NCI-H1105 (cell line): ENCODE results near the gene PPP1R26.

ENCODE experiments used
- DNase-seq: peaks from one replicate; lab custom pipeline; 2025; lab: John Stamatoyannopoulos, UW

The PPP1R26 gene

GRCh38 chr9:135464181-135464580 lies 15.4 kb upstream of the PPP1R26 start:
- no peak for DNase-seq

GRCh38 chr9:135468854-135469521 lies 10.6 kb upstream of the PPP1R26 start:
- DNase-seq = no peak

GRCh38 chr9:135471791-135472640 lies 7.6 kb upstream of the PPP1R26 start:
- DNase-seq = no peak

DNA sequence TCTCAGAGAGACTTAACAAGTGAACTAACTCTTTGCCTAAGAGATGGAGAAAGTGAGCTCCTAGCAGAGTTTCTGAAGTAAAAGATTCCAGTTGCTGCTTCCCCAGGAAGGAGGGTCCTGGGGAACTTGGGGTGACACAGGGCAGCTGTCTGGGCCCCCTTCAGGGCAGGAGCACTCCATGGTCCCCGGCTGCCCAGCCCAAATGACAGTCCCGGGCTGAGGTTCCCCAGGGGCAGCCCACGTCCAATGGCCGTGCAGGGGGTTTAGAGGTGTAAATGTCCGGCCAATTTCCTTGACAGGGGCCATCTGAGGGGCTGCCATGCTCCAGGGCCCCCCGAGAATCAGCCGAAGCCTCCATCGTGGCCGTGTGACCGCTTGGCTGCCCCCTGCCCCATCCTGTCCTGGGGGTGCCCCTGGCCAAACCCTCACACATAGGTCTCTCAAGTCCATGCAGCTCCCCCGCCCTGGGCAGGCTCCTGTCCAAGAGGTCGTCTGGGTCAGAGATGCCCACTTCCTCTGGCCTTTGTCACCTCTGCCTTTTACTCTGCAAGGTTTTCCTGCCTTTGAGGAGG lies 5.5 kb upstream of the PPP1R26 start:
- DNase-seq = no peak

DNA sequence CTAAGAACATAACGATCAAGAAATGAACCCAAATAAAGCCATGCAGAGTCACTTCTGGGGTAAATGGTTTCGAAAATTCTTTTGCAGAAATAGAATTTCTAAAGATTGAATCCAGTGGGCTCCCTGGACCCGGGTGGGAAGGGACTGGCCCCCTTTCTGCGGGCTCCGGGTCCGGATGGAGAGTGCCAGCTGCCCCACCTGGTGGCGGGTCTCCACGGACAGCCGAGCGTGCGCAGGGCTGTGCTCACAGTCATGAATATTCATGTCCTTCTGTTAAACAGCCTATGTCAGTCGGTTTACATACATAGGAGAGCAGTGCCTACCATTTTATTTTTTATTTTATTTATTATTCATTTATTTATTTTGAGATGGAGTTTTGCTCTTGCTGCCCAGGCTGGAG lies 4.7 kb upstream of the PPP1R26 start:
- no peak for DNase-seq

DNA sequence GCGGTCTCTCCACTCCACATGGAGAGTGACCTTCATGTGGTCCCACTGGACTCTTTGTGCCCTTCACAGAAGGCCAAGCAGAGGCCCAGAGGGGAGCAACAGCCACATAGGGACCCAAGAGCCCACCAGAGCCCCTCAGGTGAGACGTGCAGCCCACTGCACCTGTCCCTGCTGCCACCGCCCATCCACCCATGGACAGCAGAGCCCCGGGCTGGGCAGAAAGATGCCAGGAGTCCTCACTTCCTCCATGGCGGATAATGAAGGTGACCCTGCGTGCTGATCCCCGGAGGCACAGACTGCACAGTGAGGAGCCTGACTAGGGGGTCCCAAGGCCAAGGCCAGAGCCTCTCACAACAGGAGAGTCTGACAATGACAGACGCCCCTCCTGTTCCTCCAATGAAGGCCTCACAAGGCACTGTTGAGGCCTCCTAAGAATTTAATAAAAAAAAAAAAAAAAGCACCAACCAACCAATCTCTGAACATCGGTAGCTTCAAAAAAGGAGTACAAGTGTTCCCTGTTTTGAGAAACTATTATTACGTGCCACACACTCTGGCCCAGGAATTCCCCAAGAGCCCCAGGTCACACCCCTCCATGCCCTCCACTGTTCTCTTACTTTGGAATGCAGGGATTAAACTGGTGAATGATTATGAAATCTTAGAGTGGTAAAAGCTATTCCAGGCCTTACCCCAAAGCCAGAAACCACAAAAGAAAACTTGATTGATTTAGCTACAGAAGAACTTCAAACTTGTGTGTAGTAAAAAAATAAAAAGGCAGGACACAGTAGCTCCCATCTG lies 2.8 kb upstream of the PPP1R26 start:
- DNase-seq = no peak

- no peak for DNase-seq
Measured at GRCh38 chr9:135478191-135478590, 1.4 kb upstream of the PPP1R26 start.

- DNase-seq = no peak
Measured at GRCh38 chr9:135478829-135479468, 633 bp upstream of the PPP1R26 start.

DNA sequence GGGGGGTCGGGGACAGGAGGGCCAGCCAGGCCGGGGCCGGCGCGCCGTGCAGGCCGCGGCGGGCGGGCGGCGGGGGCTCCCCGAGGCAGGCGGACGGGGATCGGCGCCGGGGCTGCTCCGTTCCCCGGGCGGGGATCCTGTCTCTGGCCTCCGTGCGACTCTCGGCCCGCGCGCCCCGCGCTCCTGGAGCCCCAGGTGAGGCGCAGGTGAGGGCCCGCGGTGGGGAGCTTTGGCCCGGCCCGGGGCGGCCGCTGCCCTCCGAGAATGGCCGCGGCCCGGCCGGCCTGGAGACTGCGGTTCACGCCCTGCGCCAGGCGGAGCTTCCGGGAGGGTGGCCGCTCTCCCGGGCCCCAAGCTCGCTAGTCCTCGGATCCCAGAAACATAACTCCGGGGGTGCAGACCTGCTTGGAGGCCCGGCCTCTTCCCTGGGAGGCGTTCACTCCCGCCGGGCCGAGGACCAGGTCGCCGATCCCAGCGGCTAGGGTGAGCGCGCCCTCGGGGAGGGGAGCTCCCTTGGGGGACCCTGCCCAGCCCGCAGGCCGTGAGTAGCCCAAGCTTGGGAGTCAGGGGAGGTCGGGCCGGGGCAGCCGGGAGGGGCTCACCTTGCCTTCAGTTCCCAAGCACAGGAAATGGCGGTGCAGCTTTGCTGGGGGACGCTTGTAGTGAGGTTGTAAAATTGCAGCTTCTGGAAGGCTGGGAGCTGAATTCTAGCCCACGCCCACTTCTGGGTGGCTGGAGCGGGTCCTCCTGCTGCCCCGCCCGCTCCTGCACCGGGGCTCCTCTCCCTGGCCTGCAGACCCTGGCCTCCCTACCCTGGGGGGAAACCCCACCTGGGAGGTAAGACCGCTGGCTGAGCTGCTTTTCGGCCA lies 723 bp downstream of the PPP1R26 start:
- DNase-seq = no peak

DNA sequence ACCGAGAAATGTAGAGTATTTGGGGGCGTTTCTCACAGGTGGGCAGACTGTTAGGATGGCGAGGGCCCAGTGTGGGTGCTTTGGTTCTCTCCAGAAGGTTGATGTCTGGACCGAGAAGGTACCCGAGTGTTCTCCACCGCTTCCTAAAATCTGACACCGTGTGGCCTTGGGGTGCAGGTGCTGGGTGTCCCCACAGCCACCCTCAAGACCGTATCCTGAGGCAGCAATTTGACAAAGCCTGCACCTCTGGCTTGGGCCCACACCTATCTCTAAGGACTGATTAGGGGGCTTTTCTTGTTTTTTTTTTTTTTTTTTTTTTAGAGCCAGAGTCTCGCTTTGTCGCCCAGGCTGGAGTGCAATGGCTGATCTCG lies 1.3 kb downstream of the PPP1R26 start:
- DNase-seq = no peak

DNA sequence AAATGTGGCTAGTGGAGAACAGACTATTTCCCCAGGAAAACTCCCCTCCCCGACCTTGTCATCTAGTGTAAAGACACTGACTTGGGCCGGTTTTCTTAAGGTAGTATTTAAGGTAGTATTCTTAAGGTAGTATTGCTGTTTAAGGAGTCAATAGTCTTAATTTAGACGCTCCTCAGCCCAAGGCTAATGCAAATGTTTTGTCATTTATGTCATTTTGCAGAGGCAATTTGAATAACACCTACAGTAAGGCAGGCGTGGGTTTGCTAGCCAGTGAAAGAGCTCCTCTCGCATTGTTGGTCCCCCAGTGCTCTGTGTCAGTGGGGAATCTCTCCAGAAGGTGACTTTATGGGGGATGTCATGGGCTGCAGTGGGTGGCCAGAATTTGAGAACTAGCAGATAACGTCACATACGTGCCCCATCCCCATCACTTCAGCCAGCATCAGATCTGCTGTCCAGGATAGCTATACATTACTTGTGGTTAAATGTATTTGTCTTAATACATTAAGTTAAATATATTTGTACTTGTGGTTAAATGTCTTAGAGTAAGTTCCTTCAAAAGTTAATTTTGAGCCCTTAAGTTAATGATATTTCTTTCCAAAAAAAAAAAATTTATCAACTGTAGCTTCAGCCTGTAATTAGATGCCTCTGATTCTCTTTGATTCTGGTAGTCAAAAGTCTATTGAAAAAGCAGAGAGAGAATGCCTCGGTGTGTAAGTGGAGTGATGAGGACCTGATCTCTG lies 2.6 kb downstream of the PPP1R26 start:
- DNase-seq = no peak

GRCh38 chr9:135484460-135485277 lies 5.1 kb downstream of the PPP1R26 start:
- DNase-seq = no peak

- DNase-seq = no peak
Measured at GRCh38 chr9:135485385-135485784, 5.8 kb downstream of the PPP1R26 start.

GRCh38 chr9:135485832-135486231 lies 6.2 kb downstream of the PPP1R26 start:
- no peak for DNase-seq

DNA sequence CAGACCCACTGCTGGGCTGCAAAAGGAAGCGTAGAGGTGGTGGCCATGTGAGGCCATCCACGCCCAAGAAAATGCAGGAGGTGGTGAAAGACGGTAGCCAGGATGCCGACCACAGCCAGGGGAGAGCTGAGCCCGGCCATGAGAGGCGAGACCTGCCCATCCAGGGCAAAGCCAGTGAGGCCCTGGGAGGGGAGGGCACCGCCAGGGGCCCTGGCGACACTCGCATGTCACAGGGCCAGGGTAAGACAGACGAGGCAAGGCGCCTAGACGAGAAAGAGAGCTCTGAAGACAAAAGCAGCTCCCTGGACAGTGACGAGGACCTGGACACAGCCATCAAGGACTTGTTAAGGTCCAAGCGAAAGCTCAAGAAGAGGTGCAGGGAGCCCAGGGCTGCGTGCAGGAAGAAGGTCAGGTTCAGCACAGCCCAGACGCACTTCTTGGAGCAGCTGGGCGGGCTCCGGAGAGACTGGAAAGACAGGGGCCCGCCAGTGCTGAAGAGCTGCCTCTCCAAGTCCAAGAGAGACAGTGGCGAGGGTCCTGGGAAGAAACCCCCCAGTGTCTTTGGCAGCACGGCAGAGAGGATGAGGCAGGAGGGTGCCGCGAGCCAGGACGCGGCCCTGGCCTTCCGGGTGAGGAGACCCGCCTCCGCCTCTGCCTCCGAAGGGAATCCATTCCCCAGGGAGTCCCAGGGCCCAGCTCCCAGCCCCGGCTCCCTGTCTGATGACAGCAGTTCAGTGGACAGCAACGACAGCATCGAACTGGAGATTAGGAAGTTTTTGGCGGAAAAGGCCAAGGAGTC lies 6.9 kb downstream of the PPP1R26 start:
- DNase-seq = no peak

- no peak for DNase-seq
Measured at GRCh38 chr9:135487281-135488012, 7.9 kb downstream of the PPP1R26 start.

DNA sequence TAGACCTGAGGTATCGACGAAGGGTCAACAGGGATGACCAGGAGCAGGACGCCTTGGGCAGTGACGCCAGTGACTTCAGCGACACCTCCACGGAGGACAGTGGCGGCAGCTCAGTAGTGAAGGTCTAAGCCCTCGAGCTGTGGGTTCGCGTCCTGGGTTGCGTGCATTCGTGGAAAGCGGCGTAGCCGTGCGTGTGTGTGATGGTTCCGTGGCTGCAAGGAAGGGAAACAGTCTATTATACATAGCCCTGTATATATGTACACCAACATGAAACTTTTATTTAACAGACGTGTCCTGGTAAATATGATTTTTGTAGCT lies 8.4 kb downstream of the PPP1R26 start:
- no peak for DNase-seq

DNA sequence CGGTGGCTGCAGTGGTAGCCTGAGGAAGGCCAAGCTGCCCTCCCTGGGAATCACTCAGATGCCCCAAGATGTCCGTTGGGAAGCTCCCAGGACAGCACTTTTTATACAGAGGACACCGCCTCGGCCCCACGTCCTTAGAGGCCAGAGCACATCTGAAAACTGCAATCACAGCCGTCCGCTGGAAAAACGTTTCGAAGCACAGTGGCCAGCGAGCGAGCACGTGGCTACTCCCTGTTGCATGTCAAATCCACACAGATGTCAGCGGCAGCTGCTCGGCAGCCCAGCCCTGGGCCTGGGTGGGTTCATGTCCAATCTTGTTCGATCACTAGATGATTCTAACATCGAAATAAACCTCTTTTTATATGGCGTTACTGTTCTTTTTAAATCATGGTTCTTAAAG lies 8.9 kb downstream of the PPP1R26 start:
- no peak for DNase-seq
